NCI-H526 treated with DMSO at 0.1 percent for 48 hours (cell line): ENCODE measurements around the gene GLB1L3.
"Not testable (repeated sequence)": the region's sequence is repeated elsewhere in the genome, so short reads cannot be mapped to it uniquely, and the experiment has no call there.

Source experiments
- DNase-seq: peaks from one replicate; lab custom pipeline; 2025; lab: John Stamatoyannopoulos, UW

Gene GLB1L3

DNA sequence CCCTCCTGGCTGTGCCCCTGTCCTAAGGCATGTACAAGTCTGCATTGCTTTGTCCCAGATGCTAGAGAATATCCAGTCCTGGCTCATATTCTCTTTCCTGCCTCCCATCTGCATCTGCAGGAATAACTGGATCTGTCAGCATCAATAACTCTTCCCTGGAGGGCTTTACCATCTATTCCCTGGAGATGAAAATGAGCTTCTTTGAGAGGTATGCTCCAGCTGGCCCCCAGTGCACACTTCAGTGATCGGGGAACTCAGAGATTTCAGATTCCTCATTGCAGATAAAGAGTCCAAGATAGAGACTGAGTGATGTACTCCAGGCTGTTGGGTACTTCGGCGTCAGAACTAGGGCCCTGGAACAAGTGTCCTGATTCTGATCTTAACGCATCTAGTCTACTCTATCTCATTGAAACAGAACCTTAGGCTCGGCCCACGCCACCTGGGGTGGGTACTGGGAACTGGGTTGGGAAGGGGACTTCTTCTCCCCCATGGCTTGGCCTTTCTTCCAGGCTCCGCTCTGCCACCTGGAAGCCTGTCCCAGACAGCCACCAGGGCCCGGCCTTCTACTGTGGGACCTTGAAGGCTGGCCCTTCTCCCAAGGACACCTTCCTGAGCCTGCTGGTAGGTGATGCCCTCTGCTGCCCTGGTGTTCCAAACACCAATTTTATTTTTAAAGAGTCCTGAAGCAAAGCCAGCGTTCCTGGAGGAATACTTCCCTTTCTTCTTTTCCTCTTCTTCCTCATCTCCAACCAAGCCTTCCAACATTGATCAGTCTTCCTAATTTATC is 37.8 kb downstream of the GLB1L3 start:
- no peak for DNase-seq

DNA sequence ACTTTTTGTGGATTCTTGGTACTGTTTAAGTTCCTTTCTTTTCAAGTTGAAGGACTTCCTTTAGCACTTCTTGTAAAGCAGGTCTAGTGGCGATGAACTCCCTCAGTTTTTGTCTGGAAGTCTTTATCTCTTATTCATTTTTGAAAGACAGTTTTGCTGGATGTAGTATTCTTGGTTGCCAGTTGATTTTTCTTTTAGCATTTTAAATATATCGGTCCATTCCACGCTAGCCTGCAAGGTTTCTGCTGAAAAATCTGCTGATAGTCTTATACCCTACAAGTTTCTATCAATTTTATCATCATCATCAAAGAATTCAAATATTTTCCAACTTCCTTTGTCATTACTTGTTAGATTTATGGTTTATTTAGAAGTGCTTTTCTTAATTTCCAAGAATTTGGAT is 40.9 kb downstream of the GLB1L3 start:
- DNase-seq = no peak

DNA sequence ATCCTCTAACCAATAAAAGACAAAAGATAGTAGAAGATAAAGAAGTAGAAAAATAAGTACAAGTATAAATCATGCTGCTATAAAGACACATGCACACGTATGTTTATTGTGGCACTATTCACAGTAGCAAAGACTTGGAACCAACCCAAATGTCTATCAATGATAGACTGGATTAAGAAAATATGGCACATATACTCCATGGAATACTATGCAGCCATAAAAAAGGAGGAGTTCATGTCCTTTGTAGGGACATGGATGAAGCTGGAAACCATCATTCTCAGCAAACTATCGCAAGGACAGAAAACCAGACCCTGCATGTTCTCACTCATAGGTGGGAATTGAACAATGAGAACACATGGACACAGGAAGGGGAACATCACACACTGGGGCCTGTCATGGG is 45.2 kb downstream of the GLB1L3 start:
- not testable (repeated sequence) for DNase-seq

- no peak for DNase-seq
Measured at GRCh38 chr11:134322553-134322952, 46.4 kb downstream of the GLB1L3 start.

- no peak for DNase-seq
Measured at GRCh38 chr11:134328433-134328832, 52.3 kb downstream of the GLB1L3 start.

DNA sequence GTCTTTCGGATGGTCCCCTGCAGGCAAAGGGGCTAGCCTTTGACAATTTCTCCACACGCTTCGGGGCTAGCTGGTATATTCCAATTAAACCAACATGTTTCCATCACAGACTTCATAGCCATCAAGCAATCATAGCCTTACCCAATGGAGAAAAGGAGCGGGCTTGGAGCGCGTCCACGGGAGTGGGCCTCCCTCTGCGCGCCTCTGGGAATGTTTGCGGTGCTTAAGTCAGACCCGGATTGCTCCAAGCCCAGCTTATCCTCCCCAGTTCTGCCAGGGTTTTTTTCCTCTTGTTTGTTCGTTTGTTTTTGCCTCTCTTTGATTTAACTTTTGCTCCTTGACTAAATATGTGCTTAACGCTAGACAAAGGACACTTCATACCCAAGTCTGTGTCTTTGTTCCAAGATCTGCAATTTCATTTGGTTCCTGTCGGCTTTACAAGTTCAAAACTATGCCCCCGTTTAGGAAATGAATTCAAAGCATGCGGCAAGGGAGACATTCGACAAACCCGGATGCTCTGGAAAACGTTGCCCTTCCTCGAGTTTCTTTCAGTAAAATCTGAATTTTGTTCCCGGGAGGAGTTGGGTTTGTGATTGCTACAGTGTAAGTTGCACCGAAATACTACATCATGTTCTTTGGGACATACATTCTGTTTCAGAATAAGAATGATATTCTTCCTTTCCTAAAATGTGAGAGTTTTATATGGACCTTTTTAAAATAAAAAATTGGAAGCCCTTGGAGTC is 54.6 kb downstream of the GLB1L3 start:
- DNase-seq = no peak

- peak; percentile 94 for DNase-seq
Measured at GRCh38 chr11:134331354-134332188, 55.4 kb downstream of the GLB1L3 start, which contains the start of gene GLB1L2. GLB1L2 (plus strand) TSS chr11:134331988; CDS start chr11:134332062, 74 bp downstream.

DNA sequence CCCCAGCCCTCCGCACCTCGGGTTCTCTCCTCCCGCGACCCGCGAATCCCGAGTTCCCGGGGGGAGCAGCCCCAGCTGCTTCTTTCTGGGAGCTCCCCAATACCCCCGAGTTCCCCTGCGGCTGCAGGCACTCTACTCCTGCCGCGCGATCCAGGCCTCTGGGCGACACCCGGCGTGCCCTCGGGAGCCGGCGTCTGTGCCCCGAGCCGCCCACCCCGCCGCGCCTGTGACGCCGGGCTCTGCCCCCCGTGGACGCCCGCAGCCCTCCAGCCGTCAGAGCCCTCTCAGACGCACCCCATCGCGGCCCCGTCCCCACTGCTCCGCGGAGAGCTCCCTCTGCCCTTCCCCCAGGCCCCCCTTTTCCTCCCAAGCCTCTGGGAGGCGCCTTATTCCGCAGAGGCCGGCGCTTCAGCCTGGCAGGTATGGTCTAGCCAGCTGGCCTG is 56.0 kb downstream of the GLB1L3 start:
- peak; percentile 74 for DNase-seq

DNA sequence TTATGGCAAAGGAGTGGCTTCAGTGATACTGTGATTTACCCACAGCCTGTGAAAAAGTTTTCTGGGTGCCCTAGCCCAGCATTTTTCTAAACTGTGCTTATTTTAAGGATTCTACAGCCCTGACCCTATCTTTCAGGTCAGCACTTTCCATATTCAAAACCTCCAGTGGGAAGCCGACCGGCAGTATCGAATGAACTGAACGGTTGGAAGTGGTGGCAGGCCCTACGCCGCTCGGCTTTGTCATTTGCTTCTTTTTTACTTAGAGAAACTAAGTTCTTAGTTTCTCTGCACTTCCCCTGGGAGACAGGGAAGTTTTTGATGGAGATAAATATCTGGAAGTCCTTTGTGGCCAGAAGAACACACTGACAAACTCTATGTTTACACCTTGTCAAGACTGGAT is 56.6 kb downstream of the GLB1L3 start:
- DNase-seq = peak; percentile 61

GRCh38 chr11:134333312-134333711 is 57.1 kb downstream of the GLB1L3 start:
- DNase-seq = no peak

DNA sequence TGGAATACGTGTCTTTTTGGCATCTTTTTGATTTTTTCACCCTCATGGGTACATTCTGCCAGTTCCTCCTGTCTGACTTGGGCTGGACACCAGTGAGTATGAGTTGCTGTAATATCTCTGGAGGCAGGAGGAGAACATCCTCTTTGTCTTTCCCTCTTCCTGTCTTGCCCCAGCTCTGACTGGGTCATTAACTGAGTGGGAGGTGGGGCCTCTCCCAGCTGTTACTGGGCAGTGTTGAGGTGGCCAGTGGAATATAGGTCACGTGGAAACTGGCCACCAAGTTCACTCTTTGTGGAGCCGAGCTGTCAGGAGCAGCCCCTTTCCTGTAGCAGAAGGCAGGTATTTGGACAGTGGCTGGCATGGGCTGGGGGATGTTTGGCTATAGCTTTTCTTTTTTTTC is 57.8 kb downstream of the GLB1L3 start:
- DNase-seq = no peak

- DNase-seq = no peak
Measured at GRCh38 chr11:134334796-134335571, 58.8 kb downstream of the GLB1L3 start.

- DNase-seq = no peak
Measured at GRCh38 chr11:134337051-134337450, 60.9 kb downstream of the GLB1L3 start.

DNA sequence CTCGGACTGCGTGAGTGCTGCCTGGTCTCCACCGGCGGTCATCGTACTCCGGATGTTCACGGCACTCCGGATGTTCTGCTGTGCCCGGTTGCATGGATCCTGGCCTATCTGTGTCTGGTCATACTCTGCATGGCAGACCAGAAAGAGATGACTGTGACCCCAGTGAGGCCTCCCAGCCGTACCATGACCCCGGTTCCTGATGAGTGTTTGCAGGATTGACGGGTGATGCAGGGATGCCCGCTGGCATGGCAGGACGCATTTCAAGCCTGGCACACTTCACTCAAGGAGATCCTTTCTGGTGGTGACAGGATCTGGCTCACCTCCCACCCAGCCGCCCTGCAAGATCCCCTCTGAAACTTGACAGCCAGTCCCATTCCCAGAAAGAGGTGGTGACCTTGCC is 61.9 kb downstream of the GLB1L3 start:
- DNase-seq = no peak

DNA sequence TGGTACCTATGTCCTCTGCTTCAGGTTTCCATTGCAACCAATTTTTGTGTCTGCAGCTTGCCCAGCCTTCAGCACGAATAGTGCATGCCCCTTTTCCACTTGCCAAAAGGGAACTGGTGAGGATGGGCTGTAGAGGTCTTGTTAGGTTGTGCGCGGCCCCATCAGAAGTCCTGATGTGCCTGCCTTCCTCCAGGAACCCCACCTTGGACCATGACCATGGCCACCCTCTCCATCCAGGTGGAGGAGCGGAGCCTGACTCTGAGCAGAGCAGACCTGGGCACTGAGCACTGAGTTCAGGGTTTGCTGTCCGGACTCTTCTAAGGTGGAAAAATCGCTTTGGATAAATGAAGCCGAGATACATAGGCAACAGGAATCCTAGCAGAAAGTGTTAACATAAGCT is 62.5 kb downstream of the GLB1L3 start:
- DNase-seq = no peak

DNA sequence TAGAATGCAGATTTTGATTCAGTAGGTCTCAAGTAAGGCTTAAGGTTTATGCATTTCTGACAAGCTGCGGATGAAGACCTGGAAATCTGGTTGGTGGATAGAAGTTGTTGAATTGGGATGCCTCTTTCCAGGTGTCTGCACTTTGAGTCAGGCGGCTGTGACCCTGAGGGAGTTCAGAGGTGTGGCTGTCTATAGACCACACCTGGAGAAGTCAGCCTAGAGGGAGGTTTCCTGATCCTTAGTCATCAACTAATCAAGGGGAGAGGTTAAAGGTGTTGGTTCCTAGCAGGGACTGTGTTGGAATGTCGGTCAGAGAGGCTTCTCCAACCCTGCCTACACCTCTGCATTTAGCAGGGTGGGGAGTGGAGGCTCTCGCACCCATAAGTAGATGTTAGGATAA is 63.6 kb downstream of the GLB1L3 start:
- DNase-seq = no peak

GRCh38 chr11:134340354-134340964 is 64.3 kb downstream of the GLB1L3 start:
- DNase-seq = no peak

GRCh38 chr11:134341805-134342571 is 65.8 kb downstream of the GLB1L3 start:
- DNase-seq = no peak

DNA sequence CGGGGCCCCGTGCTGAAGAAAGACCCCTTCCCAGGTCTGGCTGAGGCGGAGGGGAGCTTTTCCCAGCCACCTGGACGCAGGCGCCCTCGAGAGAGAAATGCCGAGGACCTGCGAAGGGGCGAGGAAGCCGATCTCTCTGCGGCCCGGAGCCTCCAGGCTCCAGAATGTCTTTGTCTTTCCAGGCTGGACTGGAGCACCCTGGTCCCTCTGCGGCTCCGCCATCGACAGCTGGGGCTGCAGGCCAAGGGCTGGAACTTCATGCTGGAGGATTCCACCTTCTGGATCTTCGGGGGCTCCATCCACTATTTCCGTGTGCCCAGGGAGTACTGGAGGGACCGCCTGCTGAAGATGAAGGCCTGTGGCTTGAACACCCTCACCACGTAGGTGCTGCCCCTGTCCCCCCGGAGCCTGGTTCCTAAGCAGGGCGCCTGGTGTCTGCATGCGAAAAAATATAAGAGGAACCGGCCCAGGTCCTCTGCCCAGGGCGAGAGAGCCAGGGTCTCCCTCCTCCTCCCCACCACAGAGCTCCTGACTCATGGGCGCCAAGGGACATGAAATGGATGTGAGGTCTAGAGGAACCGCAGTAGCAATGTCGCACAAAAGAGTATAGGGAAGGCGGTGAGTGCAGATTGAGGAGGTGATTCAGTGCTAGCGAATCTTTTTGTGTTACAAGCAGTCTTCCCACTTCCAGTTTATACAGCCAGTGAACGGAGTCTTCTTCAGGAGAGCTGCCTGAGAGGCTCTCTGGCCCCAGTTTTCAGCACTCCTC is 66.6 kb downstream of the GLB1L3 start:
- DNase-seq = no peak

GRCh38 chr11:134343646-134344045 is 67.5 kb downstream of the GLB1L3 start:
- no peak for DNase-seq
